SK-N-SH (cell line): ENCODE results near the gene CHD6. TPM values are rescaled to one million over a fixed set of nuclear protein-coding genes. Genes with fewer than 3 reads are reported as not detected.

Source experiments
- CTCF ChIA-PET: fragments of 300-600, 350-600 bp; formaldehyde crosslinking; extraction: SDS; loops from one replicate; lab custom pipeline; 2021; lab: Yijun Ruan, JAX
- POLR2A ChIA-PET: fragments of 350-600 bp; sonication (Branson Sonifier 250); formaldehyde crosslinking; extraction: SDS; loops from one replicate; lab custom pipeline; 2020; ENCODE audit warnings: antibody characterized with exemption, inconsistent platforms; lab: Yijun Ruan, JAX
- DNase-seq: peaks from one replicate; pipeline ENCODE4 v3.0.0; 2012
- H2AFZ ChIP-seq: fragments of 200-600 bp; sonication (generic); 2 replicates; pipeline ENCODE4 v1.8.1; 2016; ENCODE audit warnings: antibody characterized with exemption, mild to moderate bottlenecking, low read depth
- H3F3A ChIP-seq: fragments of 200-600 bp; sonication (generic); replicated peaks from 2 replicates; pipeline ENCODE3; 2016; ENCODE audit warnings: antibody characterized with exemption, mild to moderate bottlenecking; ENCODE audit not compliant: insufficient read depth
- H3K27ac ChIP-seq, 2 experiments: fragments of 200-500 bp in 1 of 2; fragments of 200-600 bp in 1 of 2; sonication (Bioruptor generic) in 1 of 2; sonication (generic), shearing (Covaris generic) in 1 of 2; 2 replicates each; pipeline versions ENCODE4 v1.5.1 to v1.6.1; 2014 to 2016; ENCODE audit warnings: low read depth in 2 of 2, inconsistent platforms in 1 of 2, low read length in 1 of 2, mild to moderate bottlenecking in 1 of 2, mixed read lengths in 1 of 2
- H3K27me3 ChIP-seq: fragments of 200-600 bp; sonication (generic), shearing (Covaris generic); 2 replicates; pipeline ENCODE4 v1.6.1; 2016; ENCODE audit warnings: mixed run types; ENCODE audit not compliant: insufficient read depth
- H3K36me3 ChIP-seq, 2 experiments: fragments of 200-500 bp in 1 of 2; fragments of 200-600 bp in 1 of 2; sonication (Bioruptor generic) in 1 of 2; sonication (generic) in 1 of 2; replicated peaks in 1 of 2; 2 replicates each; pipeline versions ENCODE3 to v1.5.1; 2014 to 2016; ENCODE audit warnings: low read length in 1 of 2, mild to moderate bottlenecking in 1 of 2; ENCODE audit not compliant: insufficient read depth in 2 of 2, control insufficient read depth in 1 of 2
- H3K4me1 ChIP-seq, 2 experiments: fragments of 200-500 bp in 1 of 2; fragments of 200-600 bp in 1 of 2; sonication (Bioruptor generic) in 1 of 2; sonication (generic), shearing (Covaris generic) in 1 of 2; 2 replicates each; pipeline versions ENCODE4 v1.5.1 to v1.6.1; 2014 to 2016; ENCODE audit warnings: low read depth in 1 of 2, low read length in 1 of 2, mixed run types in 1 of 2; ENCODE audit not compliant: insufficient read depth in 2 of 2, control insufficient read depth in 1 of 2
- H3K4me2 ChIP-seq: fragments of 200-600 bp; sonication (generic), shearing (Covaris generic); 2 replicates; pipeline ENCODE4 v1.6.1; 2017; ENCODE audit warnings: mixed run types
- H3K4me3 ChIP-seq, 2 experiments: fragments of 200-500 bp in 1 of 2; fragments of 200-600 bp in 1 of 2; sonication (Bioruptor generic) in 1 of 2; sonication (generic), shearing (Covaris generic) in 1 of 2; 2 replicates each; pipeline versions ENCODE4 v1.5.1 to v1.8.1; 2014 to 2016; ENCODE audit warnings: low read depth in 2 of 2, inconsistent platforms in 1 of 2, low read length in 1 of 2, mild to moderate bottlenecking in 1 of 2, mixed read lengths in 1 of 2, moderate library complexity in 1 of 2
- H3K79me2 ChIP-seq: fragments of 200-600 bp; sonication (generic); 2 replicates; pipeline ENCODE4 v1.8.1; 2017; ENCODE audit warnings: mild to moderate bottlenecking; ENCODE audit not compliant: insufficient read depth
- H3K9ac ChIP-seq: fragments of 200-600 bp; sonication (generic); 2 replicates; pipeline ENCODE4 v1.6.1; 2017; ENCODE audit warnings: mixed run types
- H3K9me2 ChIP-seq: fragments of 200-600 bp; sonication (generic); 2 replicates; pipeline ENCODE4 v1.6.1; 2017; ENCODE audit warnings: mixed run types
- H3K9me3 ChIP-seq: fragments of 200-600 bp; sonication (generic); 2 replicates; pipeline ENCODE4 v1.6.1; 2017; ENCODE audit warnings: mixed run types, mild to moderate bottlenecking, moderate library complexity
- H4K20me1 ChIP-seq: fragments of 200-600 bp; sonication (generic); 2 replicates; pipeline ENCODE4 v1.6.1; 2017; ENCODE audit warnings: mild to moderate bottlenecking, mixed run types; ENCODE audit not compliant: insufficient read depth
- CTCF ChIP-seq: fragments of 200-600 bp; sonication (generic); IDR thresholded peaks from 2 replicates; pipeline ENCODE4 v1.6.1; 2017; ENCODE audit warnings: antibody characterized with exemption, mild to moderate bottlenecking, moderate library complexity
- EP300 ChIP-seq, 2 experiments: IDR thresholded peaks; 2 replicates each; pipeline versions ENCODE4 v1.4.0 to v1.6.1; 2012; ENCODE audit warnings: borderline replicate concordance in 1 of 2, low read depth in 1 of 2, low read length in 1 of 2
- EZH2phosphoT487 ChIP-seq: fragments of 200-600 bp; sonication (generic); IDR thresholded peaks from 2 replicates; pipeline ENCODE4 v1.6.1; 2017; ENCODE audit warnings: low read depth, mixed run types, mild to moderate bottlenecking, antibody characterized with exemption, moderate library complexity, borderline replicate concordance
- FOSL2 ChIP-seq: IDR thresholded peaks from 2 replicates; pipeline ENCODE4 v1.4.0; 2012; ENCODE audit warnings: low read depth, mild to moderate bottlenecking, moderate library complexity, borderline replicate concordance
- FOXJ3 ChIP-seq: sonication (generic); formaldehyde crosslinking; IDR thresholded peaks from 2 replicates; pipeline ENCODE4 v1.5.1; 2020; ENCODE audit warnings: mild to moderate bottlenecking, missing genetic modification reagents
- FOXM1 ChIP-seq: IDR thresholded peaks from 2 replicates; pipeline ENCODE4 v1.4.0; 2012; ENCODE audit warnings: low read depth, mild to moderate bottlenecking
- GABPA ChIP-seq: IDR thresholded peaks from 2 replicates; pipeline ENCODE4 v1.4.0; 2012; ENCODE audit warnings: low read depth, mild to moderate bottlenecking
- IRF3 ChIP-seq: fragments of 150-350 bp; IDR thresholded peaks from 2 replicates; pipeline ENCODE4 v1.6.1; 2016; ENCODE audit warnings: mild to moderate bottlenecking, low read depth, low read length
- JUND ChIP-seq: IDR thresholded peaks from 2 replicates; pipeline ENCODE4 v1.4.0; 2012
- MAX ChIP-seq: IDR thresholded peaks from 2 replicates; pipeline ENCODE4 v1.4.0; 2012; ENCODE audit warnings: low read depth
- MEF2A ChIP-seq: IDR thresholded peaks from 2 replicates; pipeline ENCODE4 v1.4.0; 2012; ENCODE audit warnings: low read depth, borderline replicate concordance
- NFIC ChIP-seq: IDR thresholded peaks from 2 replicates; pipeline ENCODE4 v1.4.0; 2012; ENCODE audit warnings: borderline replicate concordance
- NRF1 ChIP-seq: IDR thresholded peaks from 2 replicates; pipeline ENCODE4 v1.6.1; 2012; ENCODE audit warnings: low read depth, mild to moderate bottlenecking, low read length
- PBX3 ChIP-seq: IDR thresholded peaks from 2 replicates; pipeline ENCODE4; 2012
- RAD21 ChIP-seq: IDR thresholded peaks from 2 replicates; pipeline ENCODE4 v1.6.1; 2012; ENCODE audit warnings: mild to moderate bottlenecking, low read length
- RCOR1 ChIP-seq: fragments of 150-350 bp; IDR thresholded peaks from 2 replicates; pipeline ENCODE4 v1.6.1; 2017; ENCODE audit warnings: antibody characterized with exemption, low read length
- RXRA ChIP-seq: IDR thresholded peaks from 2 replicates; pipeline ENCODE4 v1.4.0; 2012; ENCODE audit warnings: low read depth, mild to moderate bottlenecking, borderline replicate concordance
- TCF12 ChIP-seq: IDR thresholded peaks from 2 replicates; pipeline ENCODE4 v1.4.0; 2012
- TEAD4 ChIP-seq: IDR thresholded peaks from 2 replicates; pipeline ENCODE4 v1.4.0; 2012; ENCODE audit warnings: mild to moderate bottlenecking, borderline replicate concordance; ENCODE audit not compliant: insufficient read depth
- USF1 ChIP-seq: IDR thresholded peaks from 2 replicates; pipeline ENCODE4 v1.4.0; 2012; ENCODE audit warnings: low read depth, borderline replicate concordance
- YY1 ChIP-seq: IDR thresholded peaks from 2 replicates; pipeline ENCODE4 v1.4.0; 2012; ENCODE audit warnings: low read depth, mild to moderate bottlenecking
- WGBS: methylation state at CpG from one replicate; pipeline ENCODE4 v1.1.6; 2017; ENCODE audit warnings: low lambda C conversion rate; 5-methylcytosine and 5-hydroxymethylcytosine counted together
- polyA plus RNA-seq, 3 experiments: library from polyadenylated mRNA; depleted of rRNA; stranded (reverse); fragments of >200 nt; gene quantifications; 2 replicates each; pipeline ENCODE4 v1.2.3, GENCODE V29; 2012

The CHD6 gene
- polyA plus RNA-seq, 1 of the 3 experiments (the other 2 are of a cell fraction) = 7.1 TPM

- peak overlapping the region in 1 of 2 experiments; percentile 82; a peak in 3 of 4 replicates for H3K27ac ChIP-seq
- no peaks in the 10 kb centered on the region; the same call in 1 of the 2 replicates for H3K9me2 ChIP-seq
- H2AFZ ChIP-seq = no peak overlapping the region
- H3K4me2 ChIP-seq = peak overlapping the region; percentile 41
- 0 out of 2 replicates have a peak overlapping the region, but pooled peaks have one; percentile 24 for H3K9ac ChIP-seq
- H3K9me3 ChIP-seq = no peaks in the 10 kb centered on the region
- peaks cover 64 to 71% of the 10 kb centered on the region in 2 experiments for H3K36me3 ChIP-seq
- peaks cover 0 to 15% of the 10 kb centered on the region in 2 experiments; a peak in 3 of 4 replicates for H3K4me1 ChIP-seq
- H3K27me3 ChIP-seq = no peaks in the 10 kb centered on the region
- peaks cover 36% of the 10 kb centered on the region for H3F3A ChIP-seq
- H3K4me3 ChIP-seq = no peak overlapping the region
- TF ChIP-seq FOSL2 (peak; percentile 15; the same call in 1 of the 2 replicates), EZH2phosphoT487 (no peak)
- WGBS = 83% methylated on average over 1 of the region's 1 CpG
- POLR2A ChIA-PET = no interaction called here
- CTCF ChIA-PET = no interaction called here
- DNase-seq = no peak
- H4K20me1 ChIP-seq = no peaks in the 10 kb centered on the region
- no peaks in the 10 kb centered on the region for H3K79me2 ChIP-seq
Observed at GRCh38 chr20:41483553-41483930, 134.6 kb downstream of the CHD6 start.

- Histone ChIP-seq H2AFZ (no peak overlapping the region), H3K9ac (peak overlapping the region; percentile 43; the same call in 1 of the 2 replicates), H3K9me3 (no peaks in the 10 kb centered on the region), H3K9me2 (no peaks in the 10 kb centered on the region; the same call in 1 of the 2 replicates), H3K36me3 (peaks cover 60 to 71% of the 10 kb centered on the region in 2 experiments), H3K27ac (peak overlapping the region; percentile 62 to 82), H3K79me2 (no peaks in the 10 kb centered on the region), H3F3A (peaks cover 36% of the 10 kb centered on the region), H3K4me1 (peaks cover 0 to 15% of the 10 kb centered on the region in 2 experiments; a peak in 3 of 4 replicates), H3K4me3 (no peak overlapping the region), H4K20me1 (no peaks in the 10 kb centered on the region), H3K27me3 (no peaks in the 10 kb centered on the region), H3K4me2 (peak overlapping the region; percentile 41)
- WGBS = 69% methylated on average over 6 of the region's 6 CpGs
- ChIA-PET CTCF (no interaction called here), POLR2A (no interaction called here)
- no peak for DNase-seq
- TF ChIP-seq IRF3 (no peak), FOXM1 (no peak), CTCF (no peak), YY1 (no peak), RCOR1 (no peak), TCF12 (peak; percentile 85), FOXJ3 (no peak), NRF1 (no peak), EP300 (IDR thresholded peaks at IDR 0.05; ENCODE audit: borderline replicate concordance in 1 of 2, low read depth in 1 of 2, low read length in 1 of 2) (peak in 1 of 2 experiments; percentile 81; a peak in 2 of 4 replicates), RXRA (no peak; the same call in 1 of the 2 replicates), USF1 (0 out of 2 replicates have a peak, but pooled peaks have one; percentile 11), TEAD4 (peak; percentile 96), GABPA (no peak), NFIC (peak; percentile 46; the same call in 1 of the 2 replicates), MEF2A (0 out of 2 replicates have a peak, but pooled peaks have one; percentile 58), EZH2phosphoT487 (no peak), RAD21 (no peak), MAX (no peak), PBX3 (peak; percentile 87), JUND (peak; percentile 91)
Observed at GRCh38 chr20:41482647-41483552, 135.3 kb downstream of the CHD6 start.
